Endothelial cell of umbilical vein (primary cell): ENCODE results near the gene OR13A1. TPM values are rescaled to one million over a fixed set of nuclear protein-coding genes. Genes with fewer than 3 reads are reported as not detected.

Source experiments
- BruUV-seq: library from RNA; stranded (reverse); fragments of 400-500 nt; replicated peaks from 2 replicates; lab custom pipeline; 2021; lab: Mats Ljungman, UMichigan
- CTCF ChIA-PET: fragments of 300-600, 350-600 bp; sonication (Branson Sonifier 250); formaldehyde crosslinking; loops from one replicate; lab custom pipeline; 2021; ENCODE audit warnings: antibody characterized with exemption, inconsistent platforms; lab: Charles Lee
- POLR2A ChIA-PET: fragments of 300-600, 350-600 bp; sonication (Branson Sonifier 250); formaldehyde crosslinking; loops from one replicate; lab custom pipeline; 2021; ENCODE audit warnings: antibody characterized with exemption, inconsistent platforms; lab: Charles Lee
- DNase-seq: peaks from one replicate; pipeline ENCODE4 v3.0.0-alpha.2; 2011; ENCODE audit warnings: low read depth, low spot score
- FAIRE-seq: peaks from 2 replicates; lab custom pipeline; 2011; peaks lifted over from hg19 to GRCh38; lab: Jason Lieb, UNC
- H2AFZ ChIP-seq: 2 replicates; pipeline ENCODE4 v1.6.0; 2012; ENCODE audit warnings: low read depth, low read length, control low read depth, inconsistent platforms
- H3K27ac ChIP-seq: 2 replicates; pipeline ENCODE4 v1.5.1; 2011; ENCODE audit warnings: low read depth, mild to moderate bottlenecking, control low read depth, low read length, moderate library complexity; ENCODE audit not compliant: insufficient read depth
- H3K27me3 ChIP-seq, 2 experiments: 2 replicates each; pipeline versions ENCODE4 v1.6.0 to v1.6.1; 2011; ENCODE audit warnings: low read length in 2 of 2, mixed read lengths in 1 of 2; ENCODE audit not compliant: control insufficient read depth in 2 of 2, insufficient read depth in 2 of 2
- H3K36me3 ChIP-seq, 2 experiments: 2 replicates in 1 of 2; 3 replicates in 1 of 2; pipeline ENCODE4 v1.5.1; 2011; ENCODE audit warnings: low read length in 2 of 2, mild to moderate bottlenecking in 1 of 2, moderate library complexity in 1 of 2; ENCODE audit not compliant: control insufficient read depth in 2 of 2, insufficient read depth in 2 of 2; ENCODE audit errors: extremely low read depth in 1 of 2
- H3K4me1 ChIP-seq: 3 replicates; pipeline ENCODE4 v1.5.1; 2011; ENCODE audit warnings: mild to moderate bottlenecking, low read length; ENCODE audit not compliant: control insufficient read depth, insufficient read depth; ENCODE audit errors: extremely low read depth
- H3K4me2 ChIP-seq: 2 replicates; pipeline ENCODE4 v1.6.1; 2011; ENCODE audit warnings: low read length, control low read depth, mixed read lengths; ENCODE audit not compliant: insufficient read depth
- H3K4me3 ChIP-seq, 3 experiments: fragments of 200-600 bp in 1 of 3; sonication (generic), shearing (Covaris generic) in 1 of 3; replicated peaks in 1 of 3; 2 replicates each; pipeline ENCODE4 v1.5.1; 2011 to 2016; ENCODE audit warnings: control low read depth in 3 of 3, low read length in 3 of 3, mild to moderate bottlenecking in 2 of 3, inconsistent platforms in 1 of 3, low read depth in 1 of 3, moderate library complexity in 1 of 3; ENCODE audit not compliant: insufficient read depth in 1 of 3
- H3K79me2 ChIP-seq: 2 replicates; pipeline ENCODE4 v1.6.0; 2012; ENCODE audit warnings: low read length, inconsistent platforms; ENCODE audit not compliant: control insufficient read depth, insufficient read depth
- H3K9ac ChIP-seq: replicated peaks from 2 replicates; pipeline ENCODE3; 2011; ENCODE audit warnings: low read length, control low read depth; ENCODE audit not compliant: insufficient read depth; ENCODE audit errors: extremely low read depth
- H3K9me1 ChIP-seq: replicated peaks from 3 replicates; pipeline ENCODE4 v1.6.0; 2011; ENCODE audit warnings: mild to moderate bottlenecking, low read length; ENCODE audit not compliant: control insufficient read depth, insufficient read depth; ENCODE audit errors: extremely low read depth
- H3K9me3 ChIP-seq: replicated peaks from 2 replicates; pipeline ENCODE4 v1.5.1; 2012; ENCODE audit warnings: low read length, inconsistent platforms; ENCODE audit not compliant: control insufficient read depth, insufficient read depth
- H4K20me1 ChIP-seq: replicated peaks from 2 replicates; pipeline ENCODE3; 2011; ENCODE audit warnings: mild to moderate bottlenecking, low read length; ENCODE audit not compliant: control insufficient read depth, insufficient read depth; ENCODE audit errors: extremely low read depth
- EZH2 ChIP-seq: IDR thresholded peaks from 2 replicates; pipeline ENCODE4 v1.6.1; 2012; ENCODE audit warnings: borderline replicate concordance, low read depth, mild to moderate bottlenecking, moderate library complexity, low read length, inconsistent platforms; ENCODE audit not compliant: severe bottlenecking
- FOS ChIP-seq: IDR thresholded peaks from 2 replicates; pipeline ENCODE4 v1.6.1; 2011; ENCODE audit warnings: mild to moderate bottlenecking, low read length, moderate library complexity, borderline replicate concordance; ENCODE audit not compliant: insufficient read depth
- GATA2 ChIP-seq: IDR thresholded peaks from 2 replicates; pipeline ENCODE4 v1.7.0; 2011; ENCODE audit warnings: low read depth, mild to moderate bottlenecking, moderate library complexity, mixed read lengths, low read length; ENCODE audit not compliant: insufficient read length, insufficient read depth
- JUN ChIP-seq: IDR thresholded peaks from 2 replicates; pipeline ENCODE4 v1.6.1; 2011; ENCODE audit warnings: borderline replicate concordance, low read depth; ENCODE audit not compliant: insufficient read length, insufficient read depth
- MAX ChIP-seq: IDR thresholded peaks from 2 replicates; pipeline ENCODE4 v1.6.1; 2011; ENCODE audit not compliant: insufficient read depth, insufficient read length
- MYC ChIP-seq: IDR thresholded peaks from one replicate; pipeline ENCODE4 v1.6.1; 2011; ENCODE audit warnings: mild to moderate bottlenecking, low read depth, low read length
- POLR2A ChIP-seq: IDR thresholded peaks from 2 replicates; pipeline ENCODE4 v1.6.1; 2012; ENCODE audit warnings: low read depth, mild to moderate bottlenecking, control low read depth, low read length
- POLR2AphosphoS5 ChIP-seq: IDR thresholded peaks from 2 replicates; pipeline ENCODE4 v1.6.1; 2012; ENCODE audit warnings: low read depth, mild to moderate bottlenecking, control low read depth, low read length, moderate library complexity; ENCODE audit not compliant: insufficient read depth
- dilution Hi-C: fragments of 300-500 bp; cut with MboI; formaldehyde crosslinking; loops from one replicate; pipeline ENCODE4 v1.15.0; 2019; ENCODE audit warnings: low sequenced_read_pairs; ENCODE audit not compliant: extremely low pct_ligation_motif_present
- intact Hi-C: fragments of 100-400 bp; cut with micrococcal nuclease; formaldehyde crosslinking; loops from one replicate; pipeline ENCODE4 v1.10.0; 2022
- polyA plus RNA-seq, 4 experiments: library from polyadenylated mRNA; depleted of rRNA in 3 of 4; stranded (reverse) in 3 of 4; unstranded in 1 of 4; fragments of >200 nt; gene quantifications; 2 replicates each; pipeline versions ENCODE4 v1.2.1 to v1.2.3, GENCODE V29; 2011 to 2012; ENCODE audit warnings: missing spikeins in 1 of 4
- total RNA-seq: library from RNA; stranded (reverse); gene quantifications from 2 replicates; pipeline ENCODE4 v1.2.3, GENCODE V29; 2021
- TF ChIP-seq, protein P1 (sequence below), 2 donors: IDR thresholded peaks; 1 replicate in 1 of 2; 2 replicates in 1 of 2; pipeline ENCODE4 v1.5.1; 2011; ENCODE audit warnings: low read length in 2 of 2, mild to moderate bottlenecking in 2 of 2, moderate library complexity in 2 of 2, control low read depth in 1 of 2, inconsistent platforms in 1 of 2, low read depth in 1 of 2; ENCODE audit not compliant: insufficient read depth in 1 of 2; ENCODE audit errors: extremely low read depth in 1 of 2

The OR13A1 gene
- total and polyA plus RNA-seq, 2 donors (not counting 3 experiments of a cell fraction or from before 2014, with no cell fraction given), result not detected

DNA sequence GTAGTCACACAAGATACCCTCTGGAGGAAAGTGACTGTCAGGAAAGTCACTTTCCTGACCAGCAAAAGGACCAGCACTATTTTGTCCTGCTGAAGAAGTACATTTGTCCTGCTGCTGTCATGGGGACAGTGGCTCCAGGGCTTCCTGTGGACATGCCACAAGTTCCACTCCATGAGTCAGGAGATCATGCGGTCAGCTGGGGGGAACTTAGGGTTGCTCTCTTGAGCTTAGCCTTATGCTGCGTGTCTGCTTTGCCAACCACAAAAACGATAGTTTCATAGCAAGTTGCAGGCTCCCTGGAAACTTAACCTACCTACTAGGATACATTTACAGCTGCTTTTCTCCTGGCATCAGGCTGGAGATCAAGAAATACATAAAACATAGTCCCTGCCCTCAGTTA lies 38.9 kb upstream of the OR13A1 start:
- no peaks in the 10 kb centered on the region for H3K9me3 ChIP-seq
- CTCF ChIA-PET, result interaction anchor here (0.9 kb wide), 1 partner anchor 104 kb away, joined by 3 read pairs; no protein-coding TSS in a partner anchor
- no peak overlapping the region for H3K9ac ChIP-seq
- no peaks in the 10 kb centered on the region for H3K79me2 ChIP-seq
- POLR2A ChIA-PET, result no interaction called here
- no peak overlapping the region for H2AFZ ChIP-seq
- H3K27ac ChIP-seq, result no peak overlapping the region
- H3K4me3 ChIP-seq, result no peak overlapping the region
- FAIRE-seq (no peak), DNase-seq (no peak)
- no TSS peak for BruUV-seq
- TF ChIP-seq MYC, result no peak
- no peak for TF ChIP-seq POLR2A
- no peak for TF ChIP-seq JUN
- no peak for TF ChIP-seq GATA2
- TF ChIP-seq, protein P1, sequence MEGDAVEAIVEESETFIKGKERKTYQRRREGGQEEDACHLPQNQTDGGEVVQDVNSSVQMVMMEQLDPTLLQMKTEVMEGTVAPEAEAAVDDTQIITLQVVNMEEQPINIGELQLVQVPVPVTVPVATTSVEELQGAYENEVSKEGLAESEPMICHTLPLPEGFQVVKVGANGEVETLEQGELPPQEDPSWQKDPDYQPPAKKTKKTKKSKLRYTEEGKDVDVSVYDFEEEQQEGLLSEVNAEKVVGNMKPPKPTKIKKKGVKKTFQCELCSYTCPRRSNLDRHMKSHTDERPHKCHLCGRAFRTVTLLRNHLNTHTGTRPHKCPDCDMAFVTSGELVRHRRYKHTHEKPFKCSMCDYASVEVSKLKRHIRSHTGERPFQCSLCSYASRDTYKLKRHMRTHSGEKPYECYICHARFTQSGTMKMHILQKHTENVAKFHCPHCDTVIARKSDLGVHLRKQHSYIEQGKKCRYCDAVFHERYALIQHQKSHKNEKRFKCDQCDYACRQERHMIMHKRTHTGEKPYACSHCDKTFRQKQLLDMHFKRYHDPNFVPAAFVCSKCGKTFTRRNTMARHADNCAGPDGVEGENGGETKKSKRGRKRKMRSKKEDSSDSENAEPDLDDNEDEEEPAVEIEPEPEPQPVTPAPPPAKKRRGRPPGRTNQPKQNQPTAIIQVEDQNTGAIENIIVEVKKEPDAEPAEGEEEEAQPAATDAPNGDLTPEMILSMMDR (IDR thresholded peaks at IDR 0.05; ENCODE audit: extremely low read depth in 1 of 2, insufficient read depth in 1 of 2, low read depth in 1 of 2, low read length in 2 of 2), result no peak
- no peak for TF ChIP-seq POLR2AphosphoS5
- TF ChIP-seq MAX, result no peak
- TF ChIP-seq FOS, result no peak
- TF ChIP-seq EZH2, result no peak
- no peaks in the 10 kb centered on the region for H3K36me3 ChIP-seq
- intact Hi-C loops (no loop called here), dilution Hi-C loops (no loop called here)
- no peaks in the 10 kb centered on the region for H3K9me1 ChIP-seq
- H4K20me1 ChIP-seq, result no peaks in the 10 kb centered on the region
- H3K4me2 ChIP-seq, result no peak overlapping the region
- H3K4me1 ChIP-seq, result no peaks in the 10 kb centered on the region
- H3K27me3 ChIP-seq, result peaks cover 0 to 1% of the 10 kb centered on the region in 2 experiments
